ENCODE results near the gene CNNM4.

Gene CNNM4

GRCh38 chr2:96760036-96760985 is at the start of gene CNNM4:
Gene CNNM4 (plus strand): TSS chr2:96760902. CDS start chr2:96761000, 98 bp downstream.
- peak; percentile 91 to 96 (median 96) for DNase-seq

DNA sequence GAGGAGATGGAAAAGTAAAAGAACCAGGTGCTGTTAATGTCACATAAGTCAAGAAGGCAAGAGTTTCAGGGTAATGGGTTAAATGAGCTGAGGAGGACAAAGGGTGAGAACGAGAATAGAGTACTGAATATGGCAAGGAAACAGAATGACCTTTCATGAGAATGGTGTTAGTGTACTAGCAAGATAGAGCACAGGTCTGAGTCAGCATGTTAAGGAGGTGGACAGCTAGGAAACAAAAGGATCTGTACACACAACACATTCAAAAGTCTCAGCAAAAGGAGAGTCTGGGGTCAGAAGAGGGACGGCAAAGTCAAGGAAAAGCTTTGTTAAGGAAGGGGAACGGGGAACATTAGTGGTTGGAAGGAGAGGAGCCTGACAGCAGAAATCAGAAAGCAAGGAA is 49.7 kb upstream of the CNNM4 start:
- DNase-seq, result no peak

DNA sequence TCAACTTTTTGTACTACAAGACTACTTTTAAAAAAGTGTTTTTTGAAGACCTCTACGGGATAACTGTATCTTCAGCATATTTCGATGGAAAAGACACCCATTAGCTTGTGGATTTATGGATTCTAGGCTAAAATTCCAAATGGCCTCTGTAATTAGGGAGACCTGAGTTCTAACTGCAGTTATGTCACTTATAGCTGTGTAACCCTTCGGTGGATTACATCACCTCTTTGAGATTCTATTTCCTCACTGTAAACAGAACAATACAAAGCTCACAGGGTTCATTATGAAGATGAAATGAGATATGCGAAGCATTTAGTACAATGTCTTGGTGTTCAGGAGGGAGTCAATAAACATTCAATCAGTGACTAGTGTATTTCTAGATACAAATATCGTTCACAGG is 45.0 kb upstream of the CNNM4 start:
- DNase-seq, result peak in 1 of 3 experiments; percentile 2

- DNase-seq, result no peak
Measured at GRCh38 chr2:96716388-96716787, 44.3 kb upstream of the CNNM4 start.

GRCh38 chr2:96726131-96726530 is 34.6 kb upstream of the CNNM4 start:
- no peak for DNase-seq

DNA sequence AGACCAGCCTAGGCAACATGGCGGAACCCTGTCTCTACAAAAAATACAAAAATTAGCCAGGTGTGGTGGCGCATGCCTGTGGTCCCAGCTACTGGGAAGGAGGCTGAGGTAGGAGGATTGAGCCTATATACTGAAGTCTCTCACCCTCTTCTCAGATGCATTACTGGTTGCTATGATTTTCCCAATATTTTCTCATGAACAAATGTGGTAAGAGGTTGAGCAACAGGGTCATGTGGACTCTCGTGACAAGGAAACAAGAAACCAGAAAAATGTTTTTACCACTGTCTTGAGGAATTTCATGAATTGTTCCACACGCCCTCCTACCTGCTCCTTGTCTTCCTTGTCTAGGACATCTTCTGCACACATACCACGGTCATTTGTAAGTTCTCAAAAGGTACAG is 33.3 kb upstream of the CNNM4 start:
- DNase-seq, result no peak

DNA sequence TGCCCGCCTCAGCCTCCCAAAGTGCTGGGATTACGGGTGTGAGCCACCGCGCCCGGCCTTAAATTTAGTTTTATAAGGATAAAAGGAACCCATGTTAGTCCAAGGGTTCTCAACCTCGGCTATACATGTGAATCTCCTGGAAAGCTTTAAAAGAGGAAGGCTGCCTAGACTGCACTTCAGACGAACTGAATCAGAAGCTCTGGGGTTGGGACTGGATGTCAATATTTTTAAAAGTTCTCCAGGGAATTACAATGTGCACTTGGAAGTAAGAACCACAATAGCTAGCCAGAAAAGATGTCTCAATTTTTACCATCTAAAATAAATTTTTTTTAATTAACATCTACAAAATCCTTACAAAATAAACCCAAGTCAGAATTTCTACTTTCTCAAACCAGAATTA is 31.0 kb upstream of the CNNM4 start:
- no peak for DNase-seq

DNA sequence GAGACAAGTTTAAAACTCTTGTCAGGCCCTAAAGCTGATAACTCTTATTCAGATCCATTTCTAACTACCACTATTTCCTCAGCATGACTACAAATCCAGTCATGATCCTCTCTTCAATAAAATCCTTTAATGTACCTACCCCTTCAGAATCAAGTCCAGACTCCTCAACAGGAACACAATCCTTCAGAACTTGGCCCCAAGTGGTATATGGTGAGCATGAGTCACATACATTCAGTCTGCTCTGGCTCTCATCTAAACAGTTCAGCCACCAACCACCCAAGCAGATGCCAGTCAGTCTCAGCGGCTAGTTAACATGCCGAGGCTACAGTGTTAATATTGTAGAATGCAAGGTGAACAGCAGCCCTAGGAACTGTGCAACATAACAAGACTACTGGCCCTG is 30.5 kb upstream of the CNNM4 start:
- DNase-seq, result no peak

DNA sequence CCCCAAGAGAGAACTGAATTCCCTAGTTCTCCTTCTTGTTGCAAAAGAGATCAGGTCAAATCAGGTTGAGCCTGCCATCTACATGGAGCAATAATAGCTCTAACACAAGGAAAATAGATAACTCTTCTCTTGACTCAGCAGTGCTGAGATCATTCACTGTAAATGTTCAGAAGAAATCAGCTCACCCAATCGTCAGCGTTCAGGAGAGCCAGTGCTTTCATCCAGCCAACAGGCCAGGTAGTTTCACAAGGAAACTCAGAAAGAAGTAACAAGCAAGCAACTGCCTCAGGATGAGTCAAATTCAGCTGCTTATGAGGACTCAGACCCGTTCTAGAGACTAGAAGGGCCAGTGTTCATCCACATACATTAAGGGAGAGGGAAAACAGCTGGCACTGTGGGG is 26.8 kb upstream of the CNNM4 start:
- DNase-seq, result no peak

- peak in 1 of 3 experiments; percentile 39 for DNase-seq
Measured at GRCh38 chr2:96734880-96735583, 25.7 kb upstream of the CNNM4 start.

GRCh38 chr2:96737251-96737650 is 23.5 kb upstream of the CNNM4 start:
- no peak for DNase-seq

- no peak for DNase-seq
Measured at GRCh38 chr2:96737831-96738230, 22.9 kb upstream of the CNNM4 start.

- DNase-seq, result no peak
Measured at GRCh38 chr2:96739076-96739632, 21.5 kb upstream of the CNNM4 start.

GRCh38 chr2:96739633-96740428 is 20.9 kb upstream of the CNNM4 start, which contains the start of gene LMAN2L:
Gene LMAN2L (minus strand): TSS chr2:96740064. CDS start chr2:96740040, 24 bp downstream.
- DNase-seq, result peak; percentile 96 to 98 (median 96)

- DNase-seq, result peak in 1 of 3 experiments; percentile 45
Measured at GRCh38 chr2:96747061-96747617, 13.6 kb upstream of the CNNM4 start.

DNA sequence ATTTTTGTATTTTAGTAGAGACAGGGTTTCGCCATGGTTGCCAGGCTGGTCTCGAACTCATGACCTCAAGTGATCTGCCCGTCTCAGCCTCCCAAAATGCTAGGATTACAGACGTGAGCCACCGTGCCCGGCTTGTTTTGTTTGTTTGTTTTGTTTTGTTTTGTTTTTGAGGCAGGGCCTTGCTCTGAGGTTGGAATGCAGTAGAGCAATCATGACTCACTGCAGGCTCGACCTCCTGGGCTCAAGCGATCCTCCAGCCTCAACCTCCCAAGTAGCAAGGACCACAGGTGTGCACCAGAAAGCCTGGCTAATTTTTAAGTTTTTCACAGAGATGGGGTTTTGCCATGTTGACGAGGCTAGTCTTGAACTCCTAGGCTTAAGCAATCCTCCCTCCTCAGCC is 8.9 kb upstream of the CNNM4 start:
- DNase-seq, result no peak

DNA sequence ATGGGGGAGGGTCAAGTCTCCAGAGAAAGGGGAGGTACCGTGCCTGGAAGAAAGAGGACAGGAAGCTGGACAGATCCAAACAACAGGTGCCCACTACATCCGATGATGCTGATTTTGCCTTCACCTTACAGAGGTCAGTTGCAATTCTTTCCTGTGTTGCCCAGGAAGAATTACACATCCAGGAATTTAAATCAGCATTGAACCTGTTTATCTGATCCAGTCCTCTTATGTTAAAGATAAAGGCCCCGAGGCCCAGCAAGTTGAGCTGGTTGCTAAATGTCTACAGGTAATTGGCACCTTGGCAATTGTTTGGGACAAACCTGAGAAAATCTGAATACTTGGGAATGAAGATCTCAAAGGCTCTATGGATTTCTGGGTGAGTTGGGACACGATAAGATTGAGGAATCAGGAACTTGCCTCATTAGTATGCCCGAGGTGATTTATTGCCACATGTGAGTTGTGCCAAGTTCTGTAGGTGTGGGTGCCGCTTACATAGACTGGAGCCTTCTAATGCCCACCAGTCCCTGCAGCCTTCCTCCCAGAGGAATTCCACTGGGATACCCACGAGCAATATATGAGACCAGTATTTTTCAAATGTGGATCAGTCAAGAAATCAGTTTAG is 6.9 kb upstream of the CNNM4 start:
- no peak for DNase-seq

DNA sequence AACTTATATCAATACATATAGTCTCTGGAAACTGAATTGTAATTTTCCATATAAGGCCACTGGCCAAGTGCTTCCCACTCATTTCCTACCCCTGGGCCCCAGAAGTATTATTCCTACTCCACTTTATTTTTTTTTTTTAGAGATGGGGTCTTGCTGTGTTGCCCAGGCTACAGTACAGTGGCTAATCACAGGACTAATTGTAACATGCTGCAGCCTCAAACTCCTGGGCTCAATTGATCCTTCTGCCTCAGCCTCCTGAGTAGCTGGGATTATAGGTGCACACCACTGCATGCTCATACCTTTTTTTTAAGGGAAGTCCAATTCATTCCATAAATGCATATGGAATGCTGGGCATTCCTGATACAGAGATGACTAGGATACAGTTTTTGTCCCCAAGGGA is 6.4 kb upstream of the CNNM4 start:
- no peak for DNase-seq

- DNase-seq, result no peak
Measured at GRCh38 chr2:96756788-96757476, 3.8 kb upstream of the CNNM4 start.

- no peak for DNase-seq
Measured at GRCh38 chr2:96757477-96757860, 3.2 kb upstream of the CNNM4 start.

GRCh38 chr2:96758987-96759386 is 1.7 kb upstream of the CNNM4 start:
- DNase-seq, result no peak
